Neural progenitor cell (in vitro differentiated cells): Measurements from ENCODE around the gene GRIN2D. TPM values are rescaled to one million over a fixed set of nuclear protein-coding genes. Genes with fewer than 3 reads are reported as not detected.
A peak's percentile ranks its signal among the peaks of the same experiment; 100 is the strongest.

Experiments used
- DNase-seq: peaks from one replicate; pipeline ENCODE4 v3.0.0-alpha.2; 2016; ENCODE audit warnings: low spot score
- H2AFZ ChIP-seq: fragments of 200-600 bp; sonication (generic); replicated peaks from 2 replicates; pipeline ENCODE4 v1.6.1; 2016; ENCODE audit warnings: antibody characterized with exemption
- H3F3A ChIP-seq: fragments of 200-600 bp; sonication (generic); 2 replicates; pipeline ENCODE4 v1.6.1; 2016; ENCODE audit warnings: antibody characterized with exemption, low read depth
- H3K27ac ChIP-seq: fragments of 200-600 bp; sonication (generic); 2 replicates; pipeline ENCODE4 v1.5.1; 2016; ENCODE audit warnings: mild to moderate bottlenecking
- H3K27me3 ChIP-seq: fragments of 200-600 bp; sonication (generic); 2 replicates; pipeline ENCODE4 v1.6.1; 2016; ENCODE audit warnings: mild to moderate bottlenecking, moderate library complexity
- H3K36me3 ChIP-seq: fragments of 200-600 bp; sonication (generic); 2 replicates; pipeline ENCODE4 v1.5.1; 2016
- H3K4me1 ChIP-seq: fragments of 200-600 bp; sonication (generic); 2 replicates; pipeline ENCODE4 v1.6.1; 2016; ENCODE audit warnings: mixed run types
- H3K4me2 ChIP-seq: fragments of 200-600 bp; sonication (generic); 2 replicates; pipeline ENCODE4 v1.6.1; 2016
- H3K4me3 ChIP-seq: fragments of 200-600 bp; sonication (generic); 2 replicates; pipeline ENCODE4 v1.5.1; 2016
- H3K79me2 ChIP-seq: fragments of 200-600 bp; sonication (generic); 2 replicates; pipeline ENCODE4 v1.6.1; 2016; ENCODE audit warnings: low read depth
- H3K9ac ChIP-seq: fragments of 200-600 bp; sonication (generic); 2 replicates; pipeline ENCODE4 v1.6.1; 2016
- H3K9me3 ChIP-seq: fragments of 200-600 bp; sonication (generic); 2 replicates; pipeline ENCODE4 v1.5.1; 2016; ENCODE audit warnings: low read depth
- H4K20me1 ChIP-seq: fragments of 200-600 bp; sonication (generic); 2 replicates; pipeline ENCODE4 v1.6.1; 2016; ENCODE audit warnings: low read depth
- H3K27ac Mint-ChIP-seq: 3 replicates; pipeline ENCODE4 v1.8.0; 2021; ENCODE audit warnings: mixed read lengths
- H3K27me3 Mint-ChIP-seq: 2 replicates; pipeline ENCODE4 v1.8.0; 2022; ENCODE audit warnings: low read depth, mild to moderate bottlenecking, inconsistent platforms, moderate library complexity, mixed read lengths; ENCODE audit not compliant: insufficient read depth
- H3K36me3 Mint-ChIP-seq: 3 replicates; pipeline ENCODE4 v1.8.0; 2021; ENCODE audit warnings: mixed read lengths
- H3K4me1 Mint-ChIP-seq: 3 replicates; pipeline ENCODE4 v1.8.0; 2021; ENCODE audit warnings: mixed read lengths
- H3K4me3 Mint-ChIP-seq: 3 replicates; pipeline ENCODE4 v1.8.0; 2021; ENCODE audit warnings: mild to moderate bottlenecking, moderate library complexity, mixed read lengths
- H3K9me3 Mint-ChIP-seq: 3 replicates; pipeline ENCODE4 v1.8.0; 2020; ENCODE audit warnings: mixed read lengths
- CTCF ChIP-seq: fragments of 200-600 bp; sonication (generic); IDR thresholded peaks from 2 replicates; pipeline ENCODE4 v1.5.1; 2017; ENCODE audit warnings: antibody characterized with exemption, mild to moderate bottlenecking
- EZH2 ChIP-seq: fragments of 200-600 bp; sonication (generic); IDR thresholded peaks from 2 replicates; pipeline ENCODE4 v1.6.1; 2017; ENCODE audit warnings: antibody characterized with exemption, mild to moderate bottlenecking, moderate library complexity
- EZH2phosphoT487 ChIP-seq: fragments of 200-600 bp; sonication (generic); IDR thresholded peaks from 2 replicates; pipeline ENCODE4 v1.6.1; 2017; ENCODE audit warnings: antibody characterized with exemption
- total RNA-seq: library from RNA; depleted of rRNA; stranded (reverse); fragments of >200 nt; gene quantifications from 2 replicates; pipeline ENCODE4 v1.2.3, GENCODE V29; 2015; ENCODE audit warnings: low replicate concordance

GRIN2D gene
- total RNA-seq, 1 donor from 2014 or later = 0.45 TPM

GRCh38 chr19:48363810-48364597, 29.5 kb upstream of the GRIN2D start, which contains the start of the genes SYNGR4 and TMEM143:
SYNGR4 (plus strand) TSS chr19:48364367; CDS start chr19:48365843, 1,476 bp downstream.
TMEM143 (minus strand) TSS chr19:48363940; CDS start chr19:48363920, 20 bp downstream.
- Histone ChIP-seq H3K27ac (peak within 1 kb of the TSS; percentile 7), H3K4me1 (peaks cover 4% of the 10 kb centered on the region), H4K20me1 (no peaks in the 10 kb centered on the region), H3K27me3 (no peaks in the 10 kb centered on the region), H3K79me2 (no peaks in the 10 kb centered on the region), H3K9me3 (no peaks in the 10 kb centered on the region), H2AFZ (peak within 1 kb of the TSS; percentile 28), H3F3A (peaks cover 15% of the 10 kb centered on the region), H3K36me3 (no peaks in the 10 kb centered on the region), H3K9ac (no peak within 1 kb of the TSS), H3K4me3 (peak within 1 kb of the TSS; percentile 44), H3K4me2 (peak within 1 kb of the TSS; percentile 77)
- H3K27ac Mint-ChIP-seq = peak within 1 kb of the TSS; percentile 59
- H3K27me3 Mint-ChIP-seq = peaks cover 11% of the 10 kb centered on the region
- peak within 1 kb of the TSS; percentile 83 for H3K4me3 Mint-ChIP-seq
- peak; percentile 100 for DNase-seq
- H3K4me1 Mint-ChIP-seq = peaks cover 20% of the 10 kb centered on the region
- no peaks in the 10 kb centered on the region for H3K36me3 Mint-ChIP-seq
- no peaks in the 10 kb centered on the region for H3K9me3 Mint-ChIP-seq
- no peak for TF ChIP-seq CTCF
- no peak for TF ChIP-seq EZH2
- no peak for TF ChIP-seq EZH2phosphoT487

- no peaks in the 10 kb centered on the region for H3K27me3 ChIP-seq
- no peaks in the 10 kb centered on the region for H3K9me3 ChIP-seq
- H3K79me2 ChIP-seq = no peaks in the 10 kb centered on the region
- H3K27ac Mint-ChIP-seq = no peak overlapping the region
- H4K20me1 ChIP-seq = no peaks in the 10 kb centered on the region
- no peak for DNase-seq
- H3K36me3 ChIP-seq = no peaks in the 10 kb centered on the region
- no peaks in the 10 kb centered on the region for H3K9me3 Mint-ChIP-seq
- TF ChIP-seq EZH2phosphoT487 = no peak
- TF ChIP-seq CTCF = no peak
- TF ChIP-seq EZH2 = no peak
- H3K4me2 ChIP-seq = peak overlapping the region; percentile 22
- H3K4me1 ChIP-seq = peaks cover 4% of the 10 kb centered on the region
- no peak overlapping the region for H3K4me3 ChIP-seq
- no peak overlapping the region for H3K9ac ChIP-seq
- H3K36me3 Mint-ChIP-seq = no peaks in the 10 kb centered on the region
- H3K27me3 Mint-ChIP-seq = peaks cover 12% of the 10 kb centered on the region
- H3K27ac ChIP-seq = no peak overlapping the region
- peaks cover 21% of the 10 kb centered on the region for H3K4me1 Mint-ChIP-seq
- peak overlapping the region; percentile 11 for H2AFZ ChIP-seq
- peak overlapping the region; percentile 50 for H3K4me3 Mint-ChIP-seq
- H3F3A ChIP-seq = peaks cover 15% of the 10 kb centered on the region
Measured at GRCh38 chr19:48364598-48365348, 28.7 kb upstream of the GRIN2D start.

- H4K20me1 ChIP-seq = no peaks in the 10 kb centered on the region
- no peak for TF ChIP-seq CTCF
- Mint-ChIP-seq H3K4me3 (no peak overlapping the region), H3K4me1 (peaks cover 22% of the 10 kb centered on the region), H3K36me3 (no peaks in the 10 kb centered on the region), H3K27ac (no peak overlapping the region), H3K9me3 (no peaks in the 10 kb centered on the region), H3K27me3 (peaks cover 12% of the 10 kb centered on the region)
- no peaks in the 10 kb centered on the region for H3K79me2 ChIP-seq
- H3K9ac ChIP-seq = no peak overlapping the region
- no peaks in the 10 kb centered on the region for H3K9me3 ChIP-seq
- no peak for DNase-seq
- peaks cover 4% of the 10 kb centered on the region for H3K4me1 ChIP-seq
- no peak overlapping the region for H3K4me3 ChIP-seq
- no peaks in the 10 kb centered on the region for H3K27me3 ChIP-seq
- no peak overlapping the region for H3K27ac ChIP-seq
- H3K4me2 ChIP-seq = no peak overlapping the region
- no peaks in the 10 kb centered on the region for H3K36me3 ChIP-seq
- H2AFZ ChIP-seq = no peak overlapping the region
- peaks cover 15% of the 10 kb centered on the region for H3F3A ChIP-seq
Measured at GRCh38 chr19:48365602-48366001, 27.9 kb upstream of the GRIN2D start.
